Measurements from ENCODE around the gene MRGPRE.

Gene MRGPRE

DNA sequence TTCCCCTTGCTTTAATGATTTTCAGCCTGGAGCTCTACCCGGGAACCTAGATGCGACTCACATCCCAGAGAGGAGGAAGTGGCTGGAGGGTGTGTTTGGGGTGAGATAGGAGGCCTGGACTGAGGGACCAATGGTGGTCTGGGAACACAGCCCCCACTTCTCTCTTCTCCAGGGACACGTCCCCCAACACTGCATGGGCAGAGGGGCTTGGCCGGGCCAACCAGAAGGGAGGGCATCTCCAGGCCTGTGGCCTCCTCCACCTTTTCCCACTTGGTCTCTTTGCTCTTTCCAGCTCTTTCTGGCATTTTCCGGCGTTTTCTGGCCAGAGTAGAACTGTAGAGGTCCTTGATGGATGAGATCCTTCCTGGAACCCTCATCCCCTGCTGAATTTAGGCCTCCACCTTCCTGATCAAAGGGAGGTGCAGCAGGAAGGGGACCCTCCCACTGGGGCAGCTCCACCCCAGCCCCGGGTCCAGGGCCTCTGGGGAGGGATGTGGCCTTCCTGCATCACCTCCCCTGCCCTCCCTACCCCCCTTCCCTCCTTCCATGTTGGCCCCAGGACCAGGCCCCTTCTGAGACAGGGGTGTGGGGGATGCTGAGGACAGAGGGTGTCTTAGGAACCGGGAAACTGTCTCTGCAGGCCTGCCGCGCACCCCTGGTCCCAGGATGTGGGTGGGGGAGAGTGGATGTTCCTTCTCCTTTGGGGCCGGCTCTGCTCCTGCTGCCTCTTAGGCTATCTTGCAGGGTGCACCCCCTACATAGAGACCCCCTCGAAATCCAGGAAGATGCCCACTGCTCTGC is 38.0 kb downstream of the MRGPRE start:
- DNase-seq: no peak

DNA sequence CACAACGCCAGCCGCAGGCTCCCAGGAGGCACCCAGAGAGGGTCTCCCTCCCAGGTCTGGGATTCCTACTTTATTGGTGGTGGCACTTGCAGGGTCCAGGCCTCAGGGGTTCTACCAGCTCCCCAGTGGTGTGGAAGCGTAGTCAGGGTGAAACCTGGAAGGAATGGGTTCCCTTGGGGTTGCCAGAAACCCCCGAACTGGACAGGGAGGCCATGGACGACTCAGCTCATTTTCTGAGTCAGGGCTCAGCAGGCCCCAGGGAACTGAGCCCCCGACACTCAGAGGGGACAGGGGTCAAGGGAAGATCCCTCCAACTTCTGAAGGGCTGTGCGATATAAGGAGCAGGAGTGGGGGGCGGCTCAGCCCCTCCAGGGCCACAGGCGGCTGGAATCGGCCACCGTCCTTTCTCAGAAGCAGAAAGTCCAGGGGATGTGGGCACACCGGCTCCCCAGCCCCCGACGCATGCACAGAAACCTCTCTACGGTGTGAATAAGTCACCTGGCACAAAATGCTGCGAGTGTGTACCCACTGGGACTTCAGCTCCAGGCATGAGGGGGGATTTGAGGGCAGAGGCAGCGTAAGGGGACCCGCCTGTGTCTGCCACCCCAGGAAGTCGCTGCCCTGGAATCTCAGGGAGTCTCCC is 38.7 kb downstream of the MRGPRE start:
- no peak for DNase-seq

DNA sequence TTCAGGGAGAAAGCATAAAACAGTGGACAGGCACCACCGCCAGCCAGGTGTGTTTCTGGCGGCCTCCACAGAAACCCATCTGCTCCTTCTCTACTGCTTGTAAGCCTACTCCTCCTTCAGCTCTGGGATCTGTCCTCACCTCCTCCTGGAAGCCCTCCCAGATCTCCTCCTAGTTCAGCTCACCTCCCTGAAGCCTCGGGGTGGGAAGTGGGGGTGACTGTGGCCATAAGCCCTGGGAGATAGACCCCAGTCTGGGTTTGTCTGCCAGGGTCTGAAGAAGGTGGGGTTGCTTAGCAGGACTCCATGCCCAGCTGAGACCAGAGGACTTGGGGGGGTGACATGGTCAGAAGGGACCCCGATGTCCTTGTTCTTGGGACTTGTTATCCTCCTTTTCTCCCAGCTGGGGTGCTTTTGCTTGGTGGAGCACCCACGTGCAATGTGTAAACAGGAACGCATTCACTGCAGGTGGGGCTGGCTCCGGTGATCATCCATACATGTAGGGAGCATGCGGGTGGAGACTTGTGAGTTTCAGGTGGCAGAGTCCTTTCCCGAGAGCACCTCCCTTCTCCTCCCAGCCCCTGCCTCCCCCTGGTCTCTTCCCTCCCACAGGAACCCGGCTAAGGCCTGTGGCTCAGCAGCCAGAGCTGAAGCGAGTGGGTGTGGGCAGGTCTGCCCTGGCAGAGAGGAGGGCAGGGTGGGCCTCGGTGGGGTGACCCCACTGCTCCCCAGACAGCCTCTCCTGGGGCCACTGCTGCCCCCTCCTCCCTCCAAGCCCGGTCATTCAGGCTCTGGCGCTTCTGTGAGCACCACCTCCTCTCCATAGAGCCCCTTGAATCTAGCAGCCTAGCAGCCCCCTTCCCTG is 39.5 kb downstream of the MRGPRE start:
- no peak for DNase-seq

DNA sequence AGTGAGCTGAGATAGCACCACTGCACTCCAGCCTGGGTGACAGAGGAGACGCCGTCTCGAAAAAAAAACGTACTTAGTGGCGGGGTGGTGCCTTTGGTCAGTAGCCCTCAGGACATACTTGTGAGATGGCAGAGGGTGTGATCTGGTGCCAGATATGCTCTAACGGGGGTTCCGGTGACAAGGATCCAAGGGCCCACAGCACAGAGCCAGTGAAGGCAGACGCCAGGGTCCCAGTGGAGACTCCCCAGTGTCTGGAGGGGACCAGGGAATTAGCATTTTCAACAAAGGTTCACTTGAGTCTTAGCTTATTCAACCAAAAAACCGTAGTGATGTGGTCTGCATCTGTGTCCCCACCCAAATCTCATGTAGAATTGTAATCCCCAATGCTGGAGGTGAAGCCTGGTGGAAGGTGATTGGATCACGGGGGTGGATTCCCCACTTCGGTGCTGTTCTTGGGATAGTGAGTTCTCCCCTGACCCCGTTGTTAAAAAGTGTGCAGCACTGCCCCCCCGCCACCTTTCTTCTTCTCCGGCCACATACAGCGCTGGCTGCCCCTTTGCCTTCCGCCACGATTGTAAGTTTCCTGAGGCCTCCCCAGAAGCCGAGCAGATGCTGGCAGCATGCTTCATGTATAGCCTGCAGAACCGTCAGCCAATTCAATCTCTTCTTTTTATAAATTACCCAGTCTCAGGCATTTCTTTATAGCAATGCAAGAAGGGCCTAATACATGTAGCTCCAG is 40.5 kb downstream of the MRGPRE start:
- no peak for DNase-seq

DNA sequence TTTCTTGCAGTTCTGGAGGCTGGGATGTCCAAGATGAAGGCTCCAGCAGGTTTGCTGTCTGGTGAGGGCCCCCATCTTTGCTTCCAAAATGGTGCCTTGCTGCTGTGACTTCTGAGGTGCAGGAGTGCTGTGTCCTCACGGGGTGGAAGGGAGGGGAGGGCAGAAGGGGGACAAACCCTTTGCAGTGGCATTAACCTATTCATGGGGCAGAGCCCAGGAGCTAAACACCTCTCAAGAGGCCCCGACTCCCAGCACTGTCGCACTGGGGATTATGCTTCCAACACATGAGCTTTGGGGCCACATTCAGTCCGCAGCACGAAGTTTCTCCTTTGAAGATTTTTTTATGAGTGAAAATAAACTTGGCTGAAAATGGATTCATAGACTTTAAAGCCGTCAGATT is 41.6 kb downstream of the MRGPRE start:
- DNase-seq: no peak

DNA sequence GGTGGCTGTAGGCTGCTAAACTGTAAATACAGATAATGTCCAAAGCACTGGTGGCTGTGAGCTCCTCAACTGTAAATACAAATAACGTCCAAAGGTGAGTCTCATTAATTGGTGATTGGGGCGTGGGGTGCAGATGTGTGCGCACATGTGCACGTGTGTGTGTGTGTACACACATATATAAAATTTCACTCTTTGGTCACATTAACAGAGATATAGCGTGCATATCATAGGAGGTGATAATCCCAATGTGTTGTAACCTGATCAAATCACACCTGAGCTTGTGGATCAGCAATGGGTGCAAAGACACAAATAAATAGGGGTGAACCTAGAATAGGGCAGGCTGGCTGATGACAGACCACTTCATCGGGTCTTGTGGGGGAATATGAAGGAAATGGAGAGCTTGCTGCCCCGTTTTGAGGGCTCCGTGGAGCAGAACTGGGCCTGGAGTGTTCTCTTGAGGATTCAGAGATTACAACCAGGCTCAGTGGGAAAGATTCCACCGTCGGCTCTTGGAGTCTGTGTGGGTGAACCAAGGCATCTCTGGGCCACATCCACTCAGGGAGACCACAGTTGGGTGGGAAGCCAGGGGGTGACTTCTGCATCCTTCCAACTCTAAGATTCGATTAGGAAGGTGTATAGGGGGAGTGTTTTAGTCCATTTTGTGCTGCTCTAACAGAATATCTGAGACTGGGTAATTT is 42.2 kb downstream of the MRGPRE start:
- no peak for DNase-seq

DNA sequence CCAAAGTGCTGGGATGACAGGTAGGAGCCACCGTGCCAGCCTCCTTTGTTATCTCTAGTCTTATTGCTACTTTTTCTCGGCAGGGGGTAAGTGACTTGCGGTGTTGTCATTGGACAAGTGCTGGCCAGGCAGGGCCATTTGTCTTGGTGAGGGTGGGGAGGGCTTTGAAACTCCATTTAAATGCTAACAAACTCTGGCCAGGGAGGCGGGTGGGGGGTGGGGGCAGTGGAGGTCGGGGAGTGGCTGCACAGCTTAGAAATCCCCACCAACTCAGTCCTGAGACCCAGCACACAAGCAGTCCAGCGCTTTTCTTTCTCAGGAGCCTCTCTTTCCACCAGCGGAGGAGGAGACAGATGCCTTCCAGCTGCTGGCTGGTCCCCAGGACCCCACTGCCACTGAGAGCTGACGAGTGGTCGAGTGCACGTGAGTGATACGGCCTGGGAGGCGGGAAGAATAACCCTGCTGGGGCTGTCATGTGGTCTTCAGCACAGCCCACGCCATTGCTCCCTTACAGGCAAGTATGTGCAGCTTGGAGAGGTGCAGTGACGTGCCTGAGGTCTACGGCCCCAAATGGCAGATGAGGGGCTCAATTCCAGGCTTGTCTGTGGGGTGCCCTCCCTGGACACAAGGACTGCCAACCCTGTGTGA is 42.9 kb downstream of the MRGPRE start:
- DNase-seq: no peak

DNA sequence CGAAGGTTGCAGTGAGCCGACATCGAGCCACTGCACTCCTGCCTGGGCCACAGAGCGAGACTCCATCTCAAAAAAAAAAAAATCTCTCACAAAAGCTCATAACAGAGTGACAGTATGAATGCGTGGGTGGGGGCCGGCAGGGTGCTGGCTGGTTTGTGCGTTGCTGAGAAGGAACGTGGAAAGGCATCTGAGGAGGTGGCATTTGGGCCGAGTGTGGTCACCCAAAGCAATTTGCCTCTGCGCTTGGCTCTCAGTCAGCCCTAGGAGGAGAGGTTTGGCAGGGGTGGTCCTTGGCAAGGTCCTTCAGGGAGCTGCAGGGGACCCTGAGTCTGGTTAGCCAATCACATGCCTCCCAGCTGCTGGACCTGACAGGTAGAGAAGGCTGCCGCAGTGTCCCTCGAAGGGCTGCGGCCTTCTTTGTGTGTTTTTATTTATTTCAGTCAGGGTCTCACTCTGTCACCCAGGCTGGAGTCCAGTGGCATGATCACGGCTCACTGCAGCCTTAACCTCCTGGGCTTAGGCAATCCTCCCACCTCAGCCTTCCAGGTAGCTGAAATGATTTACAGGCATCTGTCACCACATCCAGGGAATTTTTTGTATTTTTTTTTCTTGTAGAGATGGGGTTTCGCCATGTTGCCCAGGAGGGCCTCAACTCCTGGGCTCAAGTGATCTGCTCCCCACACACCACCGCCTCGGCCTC is 43.6 kb downstream of the MRGPRE start:
- DNase-seq: no peak

DNA sequence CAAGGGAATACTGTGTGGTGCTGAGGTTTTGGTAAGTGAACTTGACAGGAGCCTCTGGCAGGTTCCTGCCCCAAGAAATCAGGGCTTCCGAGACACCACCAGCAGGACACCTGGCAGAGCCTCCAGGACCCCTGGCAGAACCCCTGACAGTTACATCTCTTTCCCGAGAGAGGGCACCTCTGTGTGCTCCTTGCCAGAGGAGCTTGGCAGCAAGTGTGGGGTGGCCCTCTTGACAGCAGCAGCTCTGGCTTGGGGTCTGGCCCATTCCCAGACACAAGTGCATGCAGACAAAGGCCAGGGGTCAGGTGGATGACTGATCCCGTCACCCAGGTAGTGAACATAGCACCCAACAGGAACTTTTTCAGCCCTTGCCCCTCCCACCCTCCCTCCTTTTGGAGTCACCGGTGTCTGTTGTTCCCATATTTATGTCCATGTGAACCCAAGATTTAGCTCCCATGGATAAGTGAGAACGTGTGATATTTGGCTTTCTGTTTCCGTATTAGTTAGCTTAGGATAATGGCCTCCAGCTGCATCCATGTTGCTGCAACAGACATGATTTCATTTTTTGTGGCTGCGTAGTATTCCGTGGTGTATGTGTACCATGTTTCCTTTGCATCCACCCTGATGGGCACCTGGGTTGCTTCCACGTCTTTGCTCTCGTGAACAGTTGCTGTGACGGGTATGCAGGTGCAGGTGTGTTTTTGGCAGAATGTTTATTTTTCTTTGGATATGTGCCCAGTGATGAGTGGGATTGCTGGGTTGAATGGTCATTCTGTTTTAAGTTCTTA is 45.9 kb downstream of the MRGPRE start:
- no peak for DNase-seq

DNA sequence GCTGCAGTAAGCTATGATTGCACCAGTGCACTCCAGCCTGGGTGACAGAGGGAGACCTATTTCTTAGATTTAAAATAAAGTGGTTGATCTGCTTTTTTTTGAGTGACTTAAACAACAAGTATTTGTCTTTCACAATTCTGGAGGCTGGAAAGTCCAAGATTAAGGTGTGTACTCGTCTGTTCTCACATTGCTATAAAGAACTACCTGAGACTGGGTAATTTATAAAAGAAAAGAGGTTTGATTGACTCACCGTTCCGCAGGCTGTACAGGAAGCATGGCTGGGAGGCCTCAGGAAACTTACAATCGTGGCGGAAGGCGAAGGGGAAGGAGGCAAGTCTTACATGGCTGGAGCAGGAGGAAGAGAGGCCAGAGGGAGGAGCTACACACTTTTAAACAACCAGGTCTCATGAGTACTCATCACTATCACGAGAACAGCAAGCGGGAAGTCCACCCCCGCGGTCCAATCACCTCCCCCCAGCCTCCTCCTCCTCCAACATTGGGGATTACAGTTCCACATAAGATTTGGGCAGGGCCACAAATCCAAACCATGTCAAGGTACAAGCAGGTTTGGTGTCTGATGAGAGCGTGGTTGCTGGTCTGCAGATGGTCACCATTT is 47.4 kb downstream of the MRGPRE start:
- no peak for DNase-seq

DNA sequence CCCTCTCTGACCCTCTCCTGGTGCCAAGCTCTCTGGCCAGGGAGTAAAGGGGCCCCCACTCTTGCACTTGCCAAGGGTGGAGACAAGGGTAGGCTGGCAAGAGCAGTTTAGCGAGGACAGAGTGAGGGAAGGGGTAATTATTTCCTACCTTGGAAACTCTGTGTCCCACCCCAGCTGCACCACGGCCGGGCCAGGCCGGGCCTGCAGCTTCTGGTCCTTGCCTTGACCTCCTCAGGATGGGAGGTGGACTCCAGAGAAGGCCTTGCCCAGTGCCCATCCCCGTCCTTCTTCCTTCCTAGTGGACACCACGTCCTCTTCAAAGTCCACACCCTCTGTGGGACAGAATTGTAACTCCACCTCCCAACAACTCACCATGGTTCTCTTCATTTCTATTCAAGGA is 48.7 kb downstream of the MRGPRE start:
- DNase-seq: no peak

DNA sequence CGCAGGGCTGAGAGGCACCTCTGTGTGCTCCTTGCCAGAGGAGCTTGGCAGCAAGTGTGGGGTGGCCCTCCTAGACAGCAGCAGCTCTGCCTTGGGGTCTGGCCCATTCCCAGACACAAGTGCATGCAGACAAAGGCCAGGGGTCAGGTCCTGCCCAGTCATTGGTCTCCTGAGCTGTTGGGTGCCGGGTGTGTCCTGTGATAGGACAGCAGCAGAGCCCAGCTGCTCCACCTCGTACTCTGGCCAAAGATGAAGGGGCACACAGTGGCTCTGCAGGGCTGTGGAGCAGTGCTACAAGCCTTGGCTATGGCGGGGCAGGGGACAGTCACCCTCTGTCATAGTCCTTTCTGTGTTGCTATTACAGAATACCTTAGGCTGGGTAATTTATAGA is 49.8 kb downstream of the MRGPRE start:
- no peak for DNase-seq

DNA sequence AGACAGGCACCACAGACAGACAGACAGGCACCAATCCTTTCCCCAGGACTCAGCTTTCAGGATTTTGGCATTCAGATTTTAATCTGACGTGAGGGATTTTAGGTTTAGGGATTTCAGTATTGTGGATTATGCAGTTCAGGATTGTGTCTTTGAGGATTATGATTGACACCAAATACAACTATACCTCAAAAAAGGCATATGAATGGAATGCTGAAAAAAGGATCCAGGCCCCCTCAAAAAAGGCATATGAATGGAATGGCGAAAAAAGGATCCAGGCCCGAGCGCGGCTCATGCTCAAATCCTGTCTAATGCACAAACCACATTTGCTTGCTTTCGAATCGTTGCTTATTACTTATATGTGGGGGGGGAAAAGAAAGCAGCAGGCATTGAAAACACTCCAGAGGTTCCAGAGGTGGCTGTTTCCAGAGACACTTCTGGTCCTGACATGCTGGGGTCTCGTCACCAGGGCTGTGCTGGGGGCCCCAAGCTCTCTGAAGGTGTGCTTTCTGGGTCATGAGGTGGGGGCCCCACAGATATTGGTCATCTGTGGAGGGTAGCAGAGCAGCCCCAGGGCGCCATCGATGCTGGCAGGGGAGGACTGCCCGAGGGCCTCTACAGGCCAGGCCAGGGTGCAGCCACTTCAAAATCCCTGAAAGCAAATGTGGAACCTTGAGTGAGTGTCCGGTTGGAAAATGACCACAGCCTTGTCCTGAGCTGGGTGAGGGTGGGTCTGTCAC is 50.3 kb downstream of the MRGPRE start:
- DNase-seq: no peak

DNA sequence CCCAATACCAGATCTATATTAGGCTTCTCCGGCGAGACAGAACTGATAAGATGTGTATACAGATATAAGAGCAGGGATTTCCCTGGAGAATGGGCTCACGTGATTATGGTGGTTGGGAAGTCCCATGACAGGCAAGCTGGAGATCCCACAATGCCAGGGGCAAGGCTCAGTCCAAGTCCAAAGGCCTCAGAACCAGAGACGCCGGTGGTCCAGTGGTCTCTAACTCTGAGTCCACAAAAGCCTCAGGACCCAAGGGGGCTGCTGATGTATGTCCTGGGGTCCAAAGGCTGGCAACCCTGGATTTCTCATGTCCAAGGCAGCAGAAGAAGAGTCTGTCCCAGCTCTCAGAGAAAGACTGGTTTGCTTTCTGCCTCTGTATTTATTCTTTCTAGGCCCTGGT is 51.3 kb downstream of the MRGPRE start:
- DNase-seq: no peak

DNA sequence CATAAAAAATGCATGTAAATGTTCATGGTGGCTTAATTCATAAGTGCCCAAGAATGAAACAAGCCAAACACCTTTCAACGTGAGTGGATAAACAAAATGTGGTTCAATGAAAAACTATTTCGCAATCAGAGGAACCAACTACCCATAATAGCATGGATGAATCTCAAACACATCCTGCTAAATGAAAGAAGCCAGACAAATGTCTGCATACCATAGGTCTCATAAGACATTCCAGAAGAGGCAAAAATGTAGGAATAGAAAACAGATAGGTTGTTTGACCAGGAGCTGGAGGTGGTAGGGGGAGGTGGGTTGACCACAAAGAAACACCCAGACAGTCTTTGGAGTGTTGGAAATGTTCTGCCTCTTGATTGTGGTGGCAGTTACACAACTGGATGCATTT is 53.9 kb downstream of the MRGPRE start:
- no peak for DNase-seq

DNA sequence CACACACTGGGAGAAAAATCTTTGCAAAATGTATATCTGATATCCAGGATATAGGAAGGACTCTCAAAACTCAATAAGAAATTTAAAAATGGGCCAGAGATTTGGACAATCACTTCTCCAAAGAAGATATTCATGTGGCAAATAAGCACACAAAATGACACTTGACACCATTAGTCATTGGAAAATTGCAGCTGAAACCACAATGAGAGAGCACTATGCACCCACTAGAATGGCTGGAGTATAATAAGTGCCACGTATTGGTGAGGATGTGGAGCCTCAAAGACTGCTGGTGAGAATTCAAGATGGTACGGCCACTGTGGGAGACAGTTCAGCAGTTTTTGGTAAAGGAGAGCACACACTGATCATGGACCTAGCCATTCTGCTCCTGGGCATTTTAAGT is 54.3 kb downstream of the MRGPRE start:
- no peak for DNase-seq
